Measurements from ENCODE around the gene MUC21. TPM values are rescaled to one million over a fixed set of nuclear protein-coding genes. Genes with fewer than 3 reads are reported as not detected.

The MUC21 gene
- total and polyA plus RNA-seq, 2 of the 8 experiments (the other 6 are each of a cell fraction or from before 2014, with no cell fraction given): not detected

- Histone ChIP-seq H2BK12ac (ENCODE audit: low read depth, low read length) (peak overlapping the region; percentile 94), H3K14ac (ENCODE audit: insufficient read length) (no peak overlapping the region), H2BK120ac (replicated peaks; ENCODE audit: low read depth, low read length) (peak overlapping the region; percentile 45), H4K20me1 (replicated peaks in 1 of 2; ENCODE audit: control insufficient read depth in 1 of 2, insufficient read depth in 2 of 2, low read length in 2 of 2) (no peaks in the 10 kb centered on the region), H4K5ac (ENCODE audit: insufficient read length, low read depth, low read length) (peak overlapping the region; percentile 22), H3K79me1 (ENCODE audit: low read depth, low read length) (no peaks in the 10 kb centered on the region), H3K4ac (replicated peaks; ENCODE audit: insufficient read length, low read depth, low read length) (peak overlapping the region; percentile 38), H3K9ac (replicated peaks in 1 of 4; ENCODE audit: extremely low read depth in 1 of 4, low read depth in 3 of 4, low read length in 3 of 4) (no peak overlapping the region; a peak in 2 of 7 replicates), H4K91ac (replicated peaks; ENCODE audit: insufficient read length, low read length) (peak overlapping the region; percentile 94), H3K27ac (ENCODE audit: low read depth, low read length) (no peak overlapping the region), H3K23me2 (ENCODE audit: low read depth, low read length) (no peaks in the 10 kb centered on the region), H3K4me2 (ENCODE audit: insufficient read depth in 1 of 2, low read depth in 2 of 2, low read length in 2 of 2) (peak overlapping the region; percentile 14 to 64), H3K18ac (ENCODE audit: extremely low read depth, low read length) (peak overlapping the region; percentile 98), H3K56ac (replicated peaks; ENCODE audit: insufficient read length, low read depth, low read length) (no peak overlapping the region), H2AFZ (ENCODE audit: low read length) (peak overlapping the region; percentile 68; the same call in 1 of the 2 replicates), H3K9me3 (ENCODE audit: insufficient read depth in 2 of 2, low read depth in 1 of 2, low read length in 1 of 2) (no peaks in the 10 kb centered on the region), H2BK20ac (ENCODE audit: low read length) (peak overlapping the region; percentile 98), H3K4me3 (ENCODE audit: extremely low read depth in 1 of 4, insufficient read depth in 2 of 4, low read depth in 3 of 4, low read length in 4 of 4) (no peak overlapping the region), H3K36me3 (ENCODE audit: control insufficient read depth in 2 of 4, insufficient read depth in 4 of 4, low read length in 3 of 4) (no peaks in the 10 kb centered on the region), H2BK15ac (ENCODE audit: low read length) (peak overlapping the region; percentile 89), H3K79me2 (ENCODE audit: control insufficient read depth in 1 of 2, insufficient read depth in 2 of 2, low read length in 2 of 2) (no peaks in the 10 kb centered on the region), H2AK5ac (ENCODE audit: low read depth, low read length) (peak overlapping the region; percentile 58; the same call in 1 of the 2 replicates), H2BK5ac (ENCODE audit: low read depth, low read length) (peak overlapping the region; percentile 84; the same call in 1 of the 2 replicates), H3K27me3 (replicated peaks in 1 of 4; ENCODE audit: control insufficient read depth in 3 of 4, extremely low read depth in 1 of 4, insufficient read depth in 3 of 4, low read length in 3 of 4) (no peaks in the 10 kb centered on the region; a peak in 1 of 7 replicates), H3K4me1 (replicated peaks in 1 of 4; ENCODE audit: control insufficient read depth in 3 of 4, insufficient read depth in 4 of 4, low read length in 3 of 4) (peaks cover 6 to 14% (median 9%) of the 10 kb centered on the region in 4 experiments), H3K23ac (ENCODE audit: insufficient read length) (no peak overlapping the region), H4K8ac (ENCODE audit: extremely low read depth, insufficient read depth, low read length) (no peak overlapping the region)
- FAIRE-seq: peak; percentile 81
- ChIA-PET POLR2A (ENCODE audit: partially characterized antibody) (interaction anchor here (0.6 to 1.3 kb wide), 9 partner anchors 12 to 199 kb away, joined by 3 to 5 read pairs (median 3); no protein-coding TSS in a partner anchor), CTCF (ENCODE audit: partially characterized antibody) (interaction anchor here (0.8 to 6.5 kb wide), 22 partner anchors 12 to 424 kb away, joined by 3 to 52 read pairs (median 4); partner anchors contain the start of genes SFTA2 and VARS2)
- DNase-seq (ENCODE audit: low read depth in 1 of 2, low spot score in 2 of 2): peak; percentile 83 to 95
- WGBS, 2 experiments (ENCODE audit: extremely low coverage in 1 of 2, insufficient coverage in 1 of 2, insufficient read length in 1 of 2, insufficient replicate concordance in 2 of 2, low coverage in 1 of 2, low lambda C conversion rate in 2 of 2, missing lambda C conversion rate in 1 of 2): 12% methylated on average over 14 of the region's 15 CpGs; no CpG with 5 or more reads in 1 of the 2 experiments
- TF ChIP-seq CTCF (IDR thresholded peaks at IDR 0.05; ENCODE audit: control extremely low read depth in 1 of 3, insufficient read depth in 1 of 3, low read depth in 1 of 3, low read length in 3 of 3) (peak; percentile 48 to 62 (median 61)), RBBP5 (IDR thresholded peaks at IDR 0.05; ENCODE audit: borderline replicate concordance, low read depth, low read length) (peak; percentile 74; the same call in 1 of the 2 replicates), KDM1A (IDR thresholded peaks at IDR 0.05; ENCODE audit: borderline replicate concordance, low read length) (0 out of 2 replicates have a peak, but pooled peaks have one; percentile 93), POLR2A (IDR thresholded peaks at IDR 0.05; ENCODE audit: control extremely low read depth in 1 of 2, low read depth in 2 of 2, low read length in 2 of 2) (peak in 1 of 2 experiments; percentile 60; a peak in 2 of 3 replicates), JUND (IDR thresholded peaks at IDR 0.05; ENCODE audit: low read length) (no peak), USF2 (IDR thresholded peaks at IDR 0.05; ENCODE audit: low read length) (no peak), TCF12 (IDR thresholded peaks at IDR 0.05; ENCODE audit: low read depth, low read length) (no peak), POLR2AphosphoS5 (IDR thresholded peaks at IDR 0.05; ENCODE audit: low read depth, low read length) (0 out of 2 replicates have a peak, but pooled peaks have one; percentile 32)
Measured at GRCh38 chr6:30942338-30943060, 41.0 kb upstream of the MUC21 start.
